ENCODE measurements around the gene HELZ2. TPM values are rescaled to one million over a fixed set of nuclear protein-coding genes. Genes with fewer than 3 reads are reported as not detected.

Gene HELZ2
- total and polyA plus RNA-seq, 2 donors from 2014 or later: 3.2 to 40.7 TPM

GRCh38 chr20:63531686-63532448 is 42.2 kb downstream of the HELZ2 start:
- no peaks in the 10 kb centered on the region for H3K27me3 ChIP-seq (ENCODE audit: control insufficient read depth, insufficient read depth, low read length)
- H3K4me1 ChIP-seq (ENCODE audit: control insufficient read depth in 2 of 3, insufficient read depth in 2 of 3, low read depth in 1 of 3, low read length in 3 of 3): no peaks in the 10 kb centered on the region
- no peak overlapping the region for H3K4me3 ChIP-seq (ENCODE audit: low read length in 3 of 3)
- H3K27ac ChIP-seq (ENCODE audit: low read depth in 2 of 2, low read length in 2 of 2): no peak overlapping the region
- no peak overlapping the region for H3K9ac ChIP-seq (ENCODE audit: low read length in 3 of 3)
- FAIRE-seq: no peak
- TF ChIP-seq CTCF (IDR thresholded peaks at IDR 0.05; ENCODE audit: borderline replicate concordance, extremely low read depth, insufficient read depth): no peak
- intact Hi-C loops (cut with DNase I): no loop called here
- no peaks in the 10 kb centered on the region for H3K9me3 ChIP-seq (ENCODE audit: control insufficient read depth in 2 of 3, insufficient read depth in 1 of 3, low read length in 3 of 3)
- no peaks in the 10 kb centered on the region for H3K36me3 ChIP-seq (ENCODE audit: control insufficient read depth in 2 of 3, insufficient read depth in 3 of 3, low read length in 3 of 3)
- peak in 3 of 5 donors; percentile 8 to 64 (median 28) for DNase-seq

DNA sequence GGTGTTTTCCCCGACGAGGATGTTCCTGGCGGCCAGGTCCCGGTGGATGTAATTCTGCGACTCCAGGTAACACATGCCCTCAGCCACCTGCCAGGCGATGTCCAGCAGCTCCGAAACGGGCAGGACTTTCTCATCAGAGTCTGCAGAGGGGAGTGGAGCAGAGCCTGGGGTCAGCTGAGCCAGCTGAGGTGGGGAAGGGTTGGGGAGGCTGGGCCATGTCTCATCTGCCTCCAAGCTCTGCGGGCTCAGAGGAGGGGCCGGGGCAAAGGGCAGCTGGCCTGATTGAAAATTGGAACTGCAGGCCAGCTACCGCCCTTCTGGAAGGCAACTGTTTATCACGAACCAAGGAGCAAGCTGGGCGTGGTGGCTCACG is 43.3 kb downstream of the HELZ2 start:
- H3K27me3 ChIP-seq (ENCODE audit: control insufficient read depth, insufficient read depth, low read length): no peaks in the 10 kb centered on the region
- no peak overlapping the region for H3K9ac ChIP-seq (ENCODE audit: low read length in 3 of 3)
- DNase-seq (peak in 2 of 5 donors; percentile 49 to 63), FAIRE-seq (no peak)
- no peak overlapping the region for H3K4me3 ChIP-seq (ENCODE audit: low read length in 3 of 3)
- H3K9me3 ChIP-seq (ENCODE audit: control insufficient read depth in 2 of 3, insufficient read depth in 1 of 3, low read length in 3 of 3): no peaks in the 10 kb centered on the region
- no peaks in the 10 kb centered on the region for H3K36me3 ChIP-seq (ENCODE audit: control insufficient read depth in 2 of 3, insufficient read depth in 3 of 3, low read length in 3 of 3)
- no peak overlapping the region for H3K27ac ChIP-seq (ENCODE audit: low read depth in 2 of 2, low read length in 2 of 2)
- no peak for TF ChIP-seq CTCF (IDR thresholded peaks at IDR 0.05; ENCODE audit: borderline replicate concordance, extremely low read depth, insufficient read depth)
- no peaks in the 10 kb centered on the region for H3K4me1 ChIP-seq (ENCODE audit: control insufficient read depth in 2 of 3, insufficient read depth in 2 of 3, low read depth in 1 of 3, low read length in 3 of 3)
- intact Hi-C loops (cut with DNase I): no loop called here

DNA sequence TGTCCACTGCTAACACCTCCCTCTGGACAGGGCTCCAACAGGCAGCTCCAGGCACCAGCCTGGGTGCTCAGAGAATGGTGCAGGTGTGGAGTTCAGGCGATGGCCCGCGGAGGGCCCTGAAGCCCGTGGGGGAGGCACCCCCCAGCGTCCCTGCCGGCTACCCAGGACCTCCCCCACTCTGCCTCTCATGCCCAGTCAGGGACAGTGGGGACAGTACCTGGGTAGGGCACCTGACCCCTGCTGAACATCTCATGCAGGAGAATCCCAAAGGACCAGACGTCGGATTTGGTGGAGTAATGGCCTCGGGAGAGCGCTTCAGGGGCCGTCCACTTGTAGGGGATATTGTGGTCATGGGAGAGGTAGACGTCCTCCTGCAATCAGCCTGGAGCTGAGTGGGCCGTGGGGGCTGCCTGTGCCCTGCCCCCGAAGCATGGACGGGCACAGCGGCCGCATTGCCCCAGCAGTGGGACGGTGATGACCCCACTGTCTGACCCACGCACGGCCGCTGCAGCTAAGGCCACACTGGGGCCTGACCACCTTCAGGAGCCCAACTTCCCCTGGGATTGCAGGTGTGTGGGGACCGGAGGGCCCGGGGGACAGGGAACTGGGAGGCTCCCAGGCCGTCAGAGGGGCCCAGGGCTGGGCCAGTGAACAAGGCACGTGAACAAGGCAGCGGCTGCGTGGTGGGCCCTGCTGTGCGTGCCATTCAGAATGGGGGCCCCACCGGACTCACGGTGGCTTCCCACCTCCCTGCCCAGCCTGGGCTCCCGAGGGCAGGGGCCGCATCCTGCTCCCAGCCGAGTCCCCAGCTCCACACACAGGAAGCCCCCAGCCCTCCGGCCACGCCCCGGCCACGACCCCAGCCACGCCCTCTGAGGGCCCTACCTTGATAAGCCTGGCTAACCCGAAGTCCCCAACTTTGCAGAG is 43.9 kb downstream of the HELZ2 start:
- H3K9ac ChIP-seq (ENCODE audit: low read length in 3 of 3): no peak overlapping the region
- TF ChIP-seq CTCF (IDR thresholded peaks at IDR 0.05; ENCODE audit: borderline replicate concordance, extremely low read depth, insufficient read depth): no peak
- DNase-seq (peak in 3 of 5 donors; percentile 8 to 59 (median 45)), FAIRE-seq (no peak)
- H3K4me1 ChIP-seq (ENCODE audit: control insufficient read depth in 2 of 3, insufficient read depth in 2 of 3, low read depth in 1 of 3, low read length in 3 of 3): no peaks in the 10 kb centered on the region
- intact Hi-C loops (cut with DNase I): no loop called here
- no peaks in the 10 kb centered on the region for H3K36me3 ChIP-seq (ENCODE audit: control insufficient read depth in 2 of 3, insufficient read depth in 3 of 3, low read length in 3 of 3)
- no peak overlapping the region for H3K27ac ChIP-seq (ENCODE audit: low read depth in 2 of 2, low read length in 2 of 2)
- no peaks in the 10 kb centered on the region for H3K27me3 ChIP-seq (ENCODE audit: control insufficient read depth, insufficient read depth, low read length)
- H3K4me3 ChIP-seq (ENCODE audit: low read length in 3 of 3): no peak overlapping the region
- H3K9me3 ChIP-seq (ENCODE audit: control insufficient read depth in 2 of 3, insufficient read depth in 1 of 3, low read length in 3 of 3): no peaks in the 10 kb centered on the region
